Urinary bladder (tissue), 4 donors: ENCODE data around the gene CRYM. TPM values are rescaled to one million over a fixed set of nuclear protein-coding genes. Genes with fewer than 3 reads are reported as not detected.

Source experiments
- DNase-seq: peaks from one replicate; pipeline ENCODE4 v3.0.0-alpha.2; 2015; ENCODE audit errors: extremely low spot score
- H3K27ac ChIP-seq: one replicate; pipeline ENCODE4 v1.5.1; 2013; ENCODE audit warnings: low read depth, mild to moderate bottlenecking, moderate library complexity
- H3K36me3 ChIP-seq: one replicate; pipeline ENCODE4 v1.6.1; 2013; ENCODE audit warnings: mild to moderate bottlenecking, moderate library complexity; ENCODE audit not compliant: insufficient read depth
- H3K4me1 ChIP-seq: one replicate; pipeline ENCODE4 v1.6.1; 2013; ENCODE audit warnings: mild to moderate bottlenecking, moderate library complexity; ENCODE audit not compliant: insufficient read depth
- H3K4me3 ChIP-seq: one replicate; pipeline ENCODE4 v1.5.1; 2013; ENCODE audit warnings: low read depth, low read length
- whole genome bisulfite sequencing: extraction: QIAGEN DNeasy Blood & Tissue Kit; methylation state at CpG from one replicate; pipeline ENCODE4 v1.1.7; 2013; 5-methylcytosine and 5-hydroxymethylcytosine counted together
- polyA plus RNA-seq: library from polyadenylated mRNA; stranded (reverse); fragments of 200-250 nt; gene quantifications from one replicate; pipeline ENCODE4 v1.2.3, GENCODE V29; 2013
- total RNA-seq: library from RNA; depleted of rRNA; stranded (reverse); fragments of >200 nt; gene quantifications from one replicate; pipeline ENCODE4 v1.2.3, GENCODE V29; 2014
- donor health status: healthy with polysubstance abuse.
- donor health status: healthy.

CRYM gene
- total and polyA plus RNA-seq, 2 donors, result 12.6 to 25.8 TPM

GRCh38 chr16:21272253-21272652 lies 5.8 kb downstream of the CRYM start:
- Histone ChIP-seq H3K36me3 (no peaks in the 10 kb centered on the region), H3K27ac (no peak overlapping the region), H3K4me3 (no peak overlapping the region), H3K4me1 (no peaks in the 10 kb centered on the region)
- no peak for DNase-seq
- WGBS, result 70% methylated on average over 2 of the region's 2 CpGs

GRCh38 chr16:21268236-21268635 lies 9.9 kb downstream of the CRYM start:
- Histone ChIP-seq H3K36me3 (no peaks in the 10 kb centered on the region), H3K27ac (no peak overlapping the region), H3K4me3 (no peak overlapping the region), H3K4me1 (no peaks in the 10 kb centered on the region)
- DNase-seq, result no peak
- WGBS, result 89% methylated on average over 9 of the region's 9 CpGs

- Histone ChIP-seq H3K36me3 (no peaks in the 10 kb centered on the region), H3K4me3 (no peak overlapping the region), H3K4me1 (no peaks in the 10 kb centered on the region), H3K27ac (no peak overlapping the region)
- no peak for DNase-seq
- 94% methylated on average over 4 of the region's 4 CpGs for WGBS
These were observed 10.8 kb downstream of the CRYM start for GRCh38 chr16:21267298-21267697.

DNA sequence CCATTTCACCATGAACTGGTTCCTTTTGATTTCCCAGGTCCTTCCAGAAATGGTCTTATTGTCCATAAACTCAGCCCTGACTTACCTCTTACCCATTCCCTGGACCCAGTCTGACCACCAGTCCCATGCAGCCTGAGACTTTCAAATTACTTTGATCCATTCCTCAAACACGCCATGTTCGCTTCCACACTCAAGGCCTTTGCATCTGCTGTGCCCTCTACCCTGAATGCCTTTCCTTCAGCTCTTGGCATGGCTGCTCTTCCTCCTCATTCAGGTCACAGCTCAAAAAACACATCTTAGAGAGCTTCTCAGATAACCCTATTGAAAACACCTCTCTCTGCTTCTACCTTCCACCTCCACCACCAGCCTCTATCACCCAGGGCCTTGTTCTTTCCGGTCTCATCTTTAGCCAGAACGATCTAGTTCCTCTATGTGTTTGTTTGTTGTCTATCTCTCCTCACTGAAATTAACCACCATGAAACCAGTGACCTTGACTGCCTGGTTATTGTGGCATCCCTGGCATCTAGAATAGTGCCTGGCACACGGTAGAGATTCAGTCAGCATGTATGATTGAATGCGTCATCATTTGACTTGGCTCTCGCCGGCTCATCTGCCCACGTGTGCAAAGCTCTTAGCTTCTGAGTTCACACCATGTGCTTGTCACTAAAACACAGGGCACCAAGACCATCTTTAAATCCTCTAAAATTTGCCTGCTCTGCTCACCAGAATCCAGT lies 12.8 kb downstream of the CRYM start:
- DNase-seq, result no peak
- WGBS, result 94% methylated on average over 9 of the region's 9 CpGs
- Histone ChIP-seq H3K27ac (no peak overlapping the region), H3K4me1 (no peaks in the 10 kb centered on the region), H3K36me3 (no peaks in the 10 kb centered on the region), H3K4me3 (no peak overlapping the region)

DNA sequence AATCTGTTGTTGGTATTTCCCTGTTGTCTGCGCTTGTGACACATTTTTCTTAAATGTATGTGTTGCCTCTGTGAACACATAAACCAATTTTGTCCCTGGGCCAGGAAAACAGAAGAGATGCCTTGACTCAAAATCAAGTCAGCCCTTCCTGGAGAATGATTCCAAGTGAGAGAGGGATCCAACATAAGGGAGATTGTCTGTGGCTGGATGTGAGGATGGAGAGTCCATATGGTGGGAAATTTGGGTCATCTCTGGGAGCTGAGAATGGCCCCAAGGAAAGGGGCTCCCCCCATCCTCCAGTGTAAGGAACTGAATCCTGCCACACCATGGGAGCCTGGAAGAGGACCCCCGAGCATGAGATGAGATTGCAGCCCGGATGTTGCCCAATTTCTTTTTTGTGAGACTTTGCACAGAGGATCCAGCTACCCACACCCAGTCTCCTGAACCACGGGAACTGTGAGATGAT lies 13.5 kb downstream of the CRYM start:
- DNase-seq, result no peak
- no peak overlapping the region for H3K4me3 ChIP-seq
- 67% methylated on average over 4 of the region's 4 CpGs for WGBS
- H3K36me3 ChIP-seq, result no peaks in the 10 kb centered on the region
- no peaks in the 10 kb centered on the region for H3K4me1 ChIP-seq
- no peak overlapping the region for H3K27ac ChIP-seq

DNA sequence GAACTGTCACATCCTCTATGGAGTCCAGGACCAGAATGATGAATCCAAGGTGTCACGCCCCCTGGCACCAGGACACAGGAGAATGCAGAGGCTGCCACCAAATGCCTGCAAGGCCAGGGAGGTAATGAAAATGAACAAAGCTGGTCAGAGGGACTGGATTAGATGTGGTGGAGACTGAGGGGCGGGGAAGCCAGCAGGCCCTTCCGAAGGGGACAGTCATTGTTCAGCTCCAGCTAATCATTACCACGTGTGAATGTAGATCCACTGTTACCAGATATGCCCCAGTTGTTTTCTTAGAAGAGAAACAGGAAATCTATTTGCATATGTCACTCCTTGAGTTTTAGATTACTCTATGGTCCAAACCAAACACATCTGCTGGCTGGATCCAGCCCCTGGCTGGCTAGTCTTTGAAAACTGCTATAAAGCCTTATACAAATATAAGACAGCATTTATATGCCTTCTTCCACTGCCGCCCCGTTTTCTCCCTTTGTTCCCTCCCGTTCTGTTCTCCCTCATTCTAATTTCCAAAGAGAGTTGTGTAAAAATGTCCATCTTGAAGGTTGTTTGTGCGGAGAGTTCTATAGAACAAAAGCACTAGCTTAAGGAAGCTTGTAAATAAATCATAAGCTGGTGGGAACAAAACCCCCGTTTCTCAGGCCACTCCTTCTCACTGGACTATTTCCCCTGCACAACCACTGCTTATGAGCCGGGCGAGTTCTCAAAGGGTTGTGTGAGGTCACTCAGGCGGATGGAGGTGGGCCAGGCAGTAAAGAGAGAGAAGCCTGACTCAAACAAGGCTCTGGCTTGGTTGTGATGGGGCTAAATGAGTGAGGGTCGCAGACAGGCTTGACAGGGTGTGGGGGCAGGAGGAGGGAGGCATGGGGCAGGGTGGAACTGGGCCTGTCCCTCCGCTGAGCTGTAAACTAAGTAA lies 14.2 kb downstream of the CRYM start:
- Histone ChIP-seq H3K4me1 (no peaks in the 10 kb centered on the region), H3K36me3 (no peaks in the 10 kb centered on the region), H3K4me3 (no peak overlapping the region), H3K27ac (peak overlapping the region; percentile 25)
- 39% methylated on average over 14 of the region's 14 CpGs for WGBS
- peak; percentile 51 for DNase-seq

DNA sequence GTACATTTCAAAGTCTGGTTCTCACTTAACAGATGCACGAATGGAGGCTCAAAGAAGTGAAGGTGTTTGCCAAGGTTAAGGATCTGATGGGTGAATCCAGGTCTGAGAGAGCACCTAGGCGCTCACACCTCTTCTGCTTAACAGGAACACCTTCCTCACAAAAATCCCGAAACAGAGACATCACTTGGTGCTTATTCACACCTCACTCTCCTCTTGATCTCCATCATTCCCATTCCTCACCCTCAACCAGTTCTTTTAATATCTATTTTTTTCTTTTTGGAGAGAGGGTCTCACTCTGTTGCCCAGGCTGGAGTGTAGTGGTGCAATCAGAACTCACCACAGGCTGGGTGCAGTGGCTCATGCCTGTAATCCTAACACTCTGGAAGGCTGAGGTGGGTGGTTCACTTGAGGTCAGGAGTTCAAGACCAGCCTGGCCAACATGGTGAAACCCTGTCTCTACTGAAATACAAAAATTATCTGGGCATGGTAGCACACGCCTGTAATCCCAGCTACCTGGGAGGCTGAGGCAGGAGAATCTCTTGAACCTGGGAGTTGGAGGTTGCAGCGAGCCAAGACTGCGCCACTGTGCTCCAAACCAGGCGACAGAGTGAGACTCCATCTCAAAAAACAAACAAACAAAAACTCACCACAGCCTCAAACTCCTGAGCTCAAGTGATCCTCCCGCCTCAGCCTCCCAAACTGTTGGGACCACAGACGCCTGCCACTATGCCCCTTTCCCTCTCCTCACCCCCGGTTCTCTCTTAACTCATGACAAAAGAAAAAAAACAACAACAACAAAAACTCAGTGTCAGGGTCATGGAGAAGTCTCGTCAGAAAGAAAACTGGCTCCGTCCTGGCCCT lies 15.1 kb downstream of the CRYM start:
- Histone ChIP-seq H3K36me3 (no peaks in the 10 kb centered on the region), H3K4me1 (no peaks in the 10 kb centered on the region), H3K27ac (no peak overlapping the region), H3K4me3 (no peak overlapping the region)
- no peak for DNase-seq
- 85% methylated on average over 12 of the region's 12 CpGs for WGBS

DNA sequence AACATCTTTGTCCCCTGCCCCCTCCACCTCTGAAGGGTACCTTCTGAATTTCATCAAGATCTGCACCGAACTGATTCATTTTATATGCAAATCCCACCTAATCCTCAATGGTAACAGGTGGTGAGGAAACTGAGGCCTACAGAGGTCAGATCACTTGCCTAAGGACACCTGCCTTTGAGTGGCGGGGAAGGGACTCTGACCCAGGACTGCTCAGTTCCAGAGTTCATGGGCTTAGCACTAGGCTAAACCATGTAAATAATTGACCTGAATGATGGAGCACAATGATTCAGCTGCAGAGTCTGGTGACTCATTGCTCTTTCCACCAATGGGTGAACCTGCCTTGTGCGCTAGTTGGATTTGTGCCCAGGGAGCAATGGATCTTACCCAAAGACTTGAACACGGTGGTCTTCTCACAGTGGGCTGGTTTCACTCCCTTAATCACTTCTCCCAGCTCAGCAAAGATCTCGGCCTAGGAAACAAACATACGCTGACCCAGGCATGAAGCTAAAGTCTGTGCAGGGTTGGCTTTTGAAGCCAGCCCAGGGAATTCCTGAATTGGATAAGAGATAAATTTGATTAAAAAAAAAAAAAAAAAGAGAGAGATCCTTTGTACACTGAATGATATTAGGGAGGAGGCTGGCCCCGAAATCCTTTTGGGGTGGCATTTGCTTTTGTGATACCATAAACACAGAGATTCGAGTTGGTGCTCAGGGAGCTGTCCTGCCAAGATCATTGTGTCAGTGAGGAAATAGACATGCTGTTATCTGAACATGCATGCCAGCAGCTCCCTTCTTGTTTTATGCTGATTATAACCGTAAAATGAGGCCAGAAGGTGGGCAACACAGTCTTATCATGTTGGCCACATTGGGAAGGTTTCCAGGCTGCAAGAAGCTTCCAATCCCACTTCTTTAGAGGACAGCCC lies 17.0 kb downstream of the CRYM start:
- 68% methylated on average over 9 of the region's 9 CpGs for WGBS
- H3K4me3 ChIP-seq, result no peak overlapping the region
- DNase-seq, result no peak
- no peak overlapping the region for H3K27ac ChIP-seq
- no peaks in the 10 kb centered on the region for H3K4me1 ChIP-seq
- H3K36me3 ChIP-seq, result no peaks in the 10 kb centered on the region

DNA sequence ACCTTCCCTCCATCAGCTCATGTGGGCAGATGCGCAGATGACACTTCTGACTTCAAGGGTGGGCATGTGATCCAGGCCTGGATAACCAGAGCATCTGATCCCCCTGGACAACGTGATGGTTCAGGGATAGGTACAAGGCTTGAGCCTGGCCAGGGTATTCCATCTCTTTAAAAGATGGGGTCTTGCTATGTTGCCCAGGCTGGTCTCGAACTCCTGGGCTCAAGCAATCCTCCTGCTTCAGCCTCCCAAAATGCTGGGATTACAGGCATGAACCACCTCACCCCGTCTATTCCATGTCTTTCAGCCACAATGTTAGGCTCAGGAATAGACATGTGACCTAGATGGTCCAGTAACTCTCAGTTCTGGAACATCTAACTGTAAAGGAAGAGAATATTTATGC lies 20.8 kb downstream of the CRYM start:
- 83% methylated on average over 4 of the region's 4 CpGs for WGBS
- DNase-seq, result no peak
- Histone ChIP-seq H3K4me3 (no peak overlapping the region), H3K4me1 (no peaks in the 10 kb centered on the region), H3K36me3 (no peaks in the 10 kb centered on the region), H3K27ac (no peak overlapping the region)

- 91% methylated on average over 2 of the region's 2 CpGs for WGBS
- Histone ChIP-seq H3K27ac (no peak overlapping the region), H3K4me3 (no peak overlapping the region), H3K36me3 (no peaks in the 10 kb centered on the region), H3K4me1 (no peaks in the 10 kb centered on the region)
- DNase-seq, result no peak
These were observed 21.5 kb downstream of the CRYM start for GRCh38 chr16:21256636-21257035.

DNA sequence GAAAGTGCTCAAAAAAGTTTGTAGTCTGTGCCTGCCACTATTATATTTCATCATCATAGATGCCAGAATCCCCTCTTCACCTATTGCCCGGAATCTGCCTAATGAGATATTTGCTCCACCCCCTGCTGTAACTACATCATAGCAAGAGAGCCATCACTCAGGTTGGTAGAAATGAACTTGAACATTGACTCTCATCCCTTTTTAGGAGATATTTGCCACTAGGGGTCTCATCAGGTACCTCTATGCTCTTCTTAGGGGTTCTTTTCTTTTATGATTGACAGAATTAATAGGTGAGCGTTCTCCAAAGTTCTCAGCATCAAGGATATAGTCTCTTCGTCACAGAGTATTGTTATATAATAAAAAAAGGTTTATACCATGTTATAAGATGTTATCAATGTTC lies 24.6 kb downstream of the CRYM start:
- no peak for DNase-seq
- 84% methylated on average over 3 of the region's 3 CpGs for WGBS
- Histone ChIP-seq H3K4me3 (no peak overlapping the region), H3K4me1 (no peaks in the 10 kb centered on the region), H3K27ac (no peak overlapping the region), H3K36me3 (no peaks in the 10 kb centered on the region)

DNA sequence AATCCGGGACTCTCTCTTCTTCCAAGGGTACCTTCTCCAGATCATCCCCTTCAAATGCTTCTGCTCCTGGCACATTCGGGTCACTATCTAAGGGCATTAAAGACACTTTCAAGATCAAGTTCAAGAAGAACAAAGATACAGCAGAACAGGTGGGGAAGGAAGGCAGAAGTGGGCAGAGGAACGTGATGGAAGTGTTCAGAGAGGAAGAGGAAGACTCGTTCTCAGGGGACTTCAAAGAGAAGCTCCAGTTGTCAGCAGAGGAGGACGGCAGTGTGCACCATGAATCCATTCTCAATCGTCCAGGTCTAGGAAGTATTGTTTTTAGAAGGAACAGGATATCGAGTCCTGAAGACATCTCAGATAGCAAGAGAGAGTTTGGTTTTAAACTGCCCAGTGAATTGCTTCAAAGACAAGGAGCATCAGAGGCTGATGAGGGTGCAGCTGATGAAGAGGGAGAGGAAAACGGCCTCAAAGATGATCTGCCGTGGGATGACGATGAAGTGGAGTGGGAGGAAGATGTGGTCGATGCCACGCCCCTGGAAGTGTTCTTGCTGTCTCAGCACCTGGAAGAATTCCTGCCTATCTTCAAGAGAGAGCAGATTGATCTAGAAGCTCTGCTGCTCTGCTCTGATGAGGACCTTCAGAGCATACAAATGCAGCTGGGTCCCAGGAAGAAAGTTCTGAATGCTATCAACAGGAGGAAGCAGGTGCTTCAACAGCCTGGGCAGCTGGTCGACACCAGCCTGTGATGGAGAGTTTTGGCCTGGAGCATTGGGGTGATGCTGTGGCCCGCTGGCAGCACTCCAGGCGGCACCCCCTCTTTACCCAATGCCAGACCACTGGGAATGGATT lies 27.8 kb downstream of the CRYM start:
- Histone ChIP-seq H3K27ac (no peak overlapping the region), H3K36me3 (no peaks in the 10 kb centered on the region), H3K4me1 (no peaks in the 10 kb centered on the region), H3K4me3 (no peak overlapping the region)
- WGBS, result 88% methylated on average over 15 of the region's 15 CpGs
- no peak for DNase-seq
